Stimulated activated CD8-positive, alpha-beta memory T cell treated with anti-CD3 and anti-CD28 coated beads, Interleukin-4, amount 100 ng/mL, for 24 hours (primary cell): ENCODE measurements around the gene SNED1.
A peak's percentile ranks its signal among the peaks of the same experiment; 100 is the strongest.
"Not testable (repeated sequence)": the region's sequence is repeated elsewhere in the genome, so short reads cannot be mapped to it uniquely, and the experiment has no call there.

Experiments used
- DNase-seq: peaks from one replicate; pipeline ENCODE4 v3.0.0-alpha.2; 2020; ENCODE audit warnings: low read depth

Gene SNED1

GRCh38 chr2:240972636-240973521, 25.5 kb upstream of the SNED1 start:
- DNase-seq, result no peak

- no peak for DNase-seq
Observed at GRCh38 chr2:240974771-240975572, 23.4 kb upstream of the SNED1 start.

- DNase-seq, result not testable (repeated sequence)
Observed at GRCh38 chr2:240975903-240976302, 22.5 kb upstream of the SNED1 start.

- DNase-seq, result no peak
Observed at GRCh38 chr2:240981280-240981679, 17.1 kb upstream of the SNED1 start.

GRCh38 chr2:240981871-240982800, 16.3 kb upstream of the SNED1 start:
- no peak for DNase-seq

- DNase-seq, result no peak
Observed at GRCh38 chr2:240982821-240983281, 15.6 kb upstream of the SNED1 start.

GRCh38 chr2:240983361-240983995, 14.9 kb upstream of the SNED1 start:
- DNase-seq, result peak; percentile 43

- DNase-seq, result no peak
Observed at GRCh38 chr2:240983996-240984498, 14.4 kb upstream of the SNED1 start.

- DNase-seq, result no peak
Observed at GRCh38 chr2:240985881-240986786, 12.3 kb upstream of the SNED1 start.

GRCh38 chr2:240986787-240987411, 11.5 kb upstream of the SNED1 start:
- no peak for DNase-seq

GRCh38 chr2:240987588-240987987, 10.8 kb upstream of the SNED1 start:
- no peak for DNase-seq

GRCh38 chr2:240988146-240988545, 10.3 kb upstream of the SNED1 start:
- DNase-seq, result no peak

- DNase-seq, result no peak
Observed at GRCh38 chr2:240988571-240989271, 9.7 kb upstream of the SNED1 start.

- no peak for DNase-seq
Observed at GRCh38 chr2:240989451-240990265, 8.8 kb upstream of the SNED1 start.

GRCh38 chr2:240990266-240990529, 8.2 kb upstream of the SNED1 start:
- DNase-seq, result no peak

GRCh38 chr2:240990726-240991377, 7.6 kb upstream of the SNED1 start:
- no peak for DNase-seq

GRCh38 chr2:240991378-240992263, 6.8 kb upstream of the SNED1 start:
- DNase-seq, result no peak
